Measurements from ENCODE around the gene CDH23. TPM values are rescaled to one million over a fixed set of nuclear protein-coding genes. Genes with fewer than 3 reads are reported as not detected.

Gene CDH23
- total and polyA plus RNA-seq, 2 of the 8 experiments (the other 6 are each of a cell fraction or from before 2014, with no cell fraction given): 1.9 to 4.9 TPM

GRCh38 chr10:71637305-71637704, 240.6 kb downstream of the CDH23 start:
- no peak overlapping the region for H3K4me3 ChIP-seq (ENCODE audit: extremely low read depth in 1 of 4, insufficient read depth in 2 of 4, low read depth in 3 of 4, low read length in 4 of 4)
- no peak overlapping the region for H2BK20ac ChIP-seq (ENCODE audit: low read length)
- H2BK12ac ChIP-seq (ENCODE audit: low read depth, low read length): no peak overlapping the region
- FAIRE-seq (no peak), DNase-seq (ENCODE audit: low read depth in 1 of 2, low spot score in 2 of 2) (no peak)
- peaks cover 7 to 53% (median 34%) of the 10 kb centered on the region in 4 experiments for H3K4me1 ChIP-seq (replicated peaks in 1 of 4; ENCODE audit: control insufficient read depth in 3 of 4, insufficient read depth in 4 of 4, low read length in 3 of 4)
- H3K27me3 ChIP-seq (replicated peaks in 1 of 4; ENCODE audit: control insufficient read depth in 3 of 4, extremely low read depth in 1 of 4, insufficient read depth in 3 of 4, low read length in 3 of 4): peaks cover 3 to 21% (median 17%) of the 10 kb centered on the region in 4 experiments; a peak in 6 of 7 replicates
- no peak overlapping the region for H3K4me2 ChIP-seq (ENCODE audit: insufficient read depth in 1 of 2, low read depth in 2 of 2, low read length in 2 of 2)
- CTCF ChIA-PET (ENCODE audit: partially characterized antibody): interaction anchor here (0.6 to 10.0 kb wide), 10 partner anchors 10 to 964 kb away, joined by 3 to 62 read pairs (median 6); no protein-coding TSS in a partner anchor
- no peaks in the 10 kb centered on the region for H3K9me3 ChIP-seq (ENCODE audit: insufficient read depth in 2 of 2, low read depth in 1 of 2, low read length in 1 of 2)
- H3K14ac ChIP-seq (ENCODE audit: insufficient read length): no peak overlapping the region
- H3K4ac ChIP-seq (replicated peaks; ENCODE audit: insufficient read length, low read depth, low read length): no peak overlapping the region
- no peak overlapping the region for H3K9ac ChIP-seq (replicated peaks in 1 of 4; ENCODE audit: extremely low read depth in 1 of 4, low read depth in 3 of 4, low read length in 3 of 4)
- no peak overlapping the region for H3K23ac ChIP-seq (ENCODE audit: insufficient read length)
- no peak overlapping the region for H4K91ac ChIP-seq (replicated peaks; ENCODE audit: insufficient read length, low read length)
- H3K23me2 ChIP-seq (ENCODE audit: low read depth, low read length): no peaks in the 10 kb centered on the region; the same call in 1 of the 2 replicates
- H3K79me2 ChIP-seq (ENCODE audit: control insufficient read depth in 1 of 2, insufficient read depth in 2 of 2, low read length in 2 of 2): no peaks in the 10 kb centered on the region
- H3K79me1 ChIP-seq (ENCODE audit: low read depth, low read length): no peaks in the 10 kb centered on the region
- no peak overlapping the region for H3K18ac ChIP-seq (ENCODE audit: extremely low read depth, low read length)
- no peak overlapping the region for H4K5ac ChIP-seq (ENCODE audit: insufficient read length, low read depth, low read length)
- POLR2A ChIA-PET (ENCODE audit: partially characterized antibody): interaction anchor here (1.0 kb wide), 1 partner anchor 23 kb away, joined by 3 read pairs; no protein-coding TSS in a partner anchor
- H2AFZ ChIP-seq (ENCODE audit: low read length): no peak overlapping the region
- no peak overlapping the region for H3K56ac ChIP-seq (replicated peaks; ENCODE audit: insufficient read length, low read depth, low read length)
- H2BK5ac ChIP-seq (ENCODE audit: low read depth, low read length): no peak overlapping the region
- WGBS, 2 experiments (ENCODE audit: extremely low coverage in 1 of 2, insufficient coverage in 1 of 2, insufficient read length in 1 of 2, insufficient replicate concordance in 2 of 2, low coverage in 1 of 2, low lambda C conversion rate in 2 of 2, missing lambda C conversion rate in 1 of 2): 85% methylated on average over 2 of the region's 2 CpGs; no CpG with 5 or more reads in 1 of the 2 experiments
- no peak overlapping the region for H2AK5ac ChIP-seq (ENCODE audit: low read depth, low read length)
- no peak overlapping the region for H3K27ac ChIP-seq (ENCODE audit: low read depth, low read length)
- no peaks in the 10 kb centered on the region for H4K20me1 ChIP-seq (replicated peaks in 1 of 2; ENCODE audit: control insufficient read depth in 1 of 2, insufficient read depth in 2 of 2, low read length in 2 of 2)
- no peaks in the 10 kb centered on the region for H3K36me3 ChIP-seq (ENCODE audit: control insufficient read depth in 2 of 4, insufficient read depth in 4 of 4, low read length in 3 of 4)
- TF ChIP-seq RXRA (IDR thresholded peaks at IDR 0.05; ENCODE audit: insufficient read depth, low read depth, low read length) (no peak), ZNF274 (IDR thresholded peaks at IDR 0.05; ENCODE audit: borderline replicate concordance, extremely low read depth, low read length) (no peak), RNF2 (IDR thresholded peaks at IDR 0.05; ENCODE audit: borderline replicate concordance, low read depth, low read length, missing control alignments, poor library complexity, severe bottlenecking) (no peak), CTCF (IDR thresholded peaks at IDR 0.05; ENCODE audit: control extremely low read depth in 1 of 3, insufficient read depth in 1 of 3, low read depth in 1 of 3, low read length in 3 of 3) (no peak), RFX5 (IDR thresholded peaks at IDR 0.05; ENCODE audit: borderline replicate concordance, low read depth, low read length) (no peak), TBP (IDR thresholded peaks at IDR 0.05; ENCODE audit: low read depth, low read length) (no peak), NANOG (IDR thresholded peaks at IDR 0.05; ENCODE audit: insufficient read depth, low read depth, low read length, poor library complexity, severe bottlenecking) (no peak), EGR1 (IDR thresholded peaks at IDR 0.05; ENCODE audit: borderline replicate concordance, low read depth, low read length) (no peak), RAD21 (IDR thresholded peaks at IDR 0.05 in 1 of 2, conservative IDR thresholded peaks at IDR 0.05 in 1 of 2; ENCODE audit: low read depth in 2 of 2, low read length in 2 of 2) (no peak), PHF8 (conservative IDR thresholded peaks at IDR 0.05; ENCODE audit: low read depth, low read length) (no peak)
- H4K8ac ChIP-seq (ENCODE audit: extremely low read depth, insufficient read depth, low read length): no peak overlapping the region
- H2BK120ac ChIP-seq (replicated peaks; ENCODE audit: low read depth, low read length): no peak overlapping the region
- H2BK15ac ChIP-seq (ENCODE audit: low read length): no peak overlapping the region
